Activated CD4-positive, CD25-positive, alpha-beta regulatory T cell treated with anti-CD3 and anti-CD28 coated beads, Interleukin-2, amount 50 U/mL, for 16 hours (primary cell): ENCODE data around the gene FMO5.
"Not testable (repeated sequence)": the region's sequence is repeated elsewhere in the genome, so short reads cannot be mapped to it uniquely, and the experiment has no call there.

ENCODE experiments used
- DNase-seq: peaks from one replicate; pipeline ENCODE4 v3.0.0-alpha.2; 2020; ENCODE audit warnings: low read depth, low spot score

The FMO5 gene

GRCh38 chr1:147240131-147240721, 15.1 kb upstream of the FMO5 start:
- not testable (repeated sequence) for DNase-seq

GRCh38 chr1:147238925-147239820, 14.0 kb upstream of the FMO5 start:
- DNase-seq: no peak

GRCh38 chr1:147238053-147238902, 13.1 kb upstream of the FMO5 start:
- no peak for DNase-seq

GRCh38 chr1:147236959-147237791, 12.0 kb upstream of the FMO5 start:
- DNase-seq: no peak

GRCh38 chr1:147236448-147236847, 11.3 kb upstream of the FMO5 start:
- no peak for DNase-seq

GRCh38 chr1:147235822-147236221, 10.7 kb upstream of the FMO5 start:
- DNase-seq: no peak

GRCh38 chr1:147233903-147234302, 8.8 kb upstream of the FMO5 start:
- DNase-seq: not testable (repeated sequence)

- DNase-seq: not testable (repeated sequence)
Measured at GRCh38 chr1:147231032-147231431, 5.9 kb upstream of the FMO5 start.

- no peak for DNase-seq
Measured at GRCh38 chr1:147223740-147224615, 1.2 kb downstream of the FMO5 start.

- DNase-seq: no peak
Measured at GRCh38 chr1:147218606-147219005, 6.5 kb downstream of the FMO5 start.

- no peak for DNase-seq
Measured at GRCh38 chr1:147217141-147217540, 8.0 kb downstream of the FMO5 start.

- DNase-seq: no peak
Measured at GRCh38 chr1:147216124-147216523, 9.0 kb downstream of the FMO5 start.

- no peak for DNase-seq
Measured at GRCh38 chr1:147215540-147215916, 9.6 kb downstream of the FMO5 start.

GRCh38 chr1:147214842-147215539, 10.1 kb downstream of the FMO5 start:
- no peak for DNase-seq

GRCh38 chr1:147214325-147214724, 10.8 kb downstream of the FMO5 start:
- DNase-seq: no peak

GRCh38 chr1:147213271-147213670, 11.9 kb downstream of the FMO5 start:
- DNase-seq: no peak

- no peak for DNase-seq
Measured at GRCh38 chr1:147211577-147211976, 13.6 kb downstream of the FMO5 start.

GRCh38 chr1:147210987-147211386, 14.2 kb downstream of the FMO5 start:
- no peak for DNase-seq
